HepG2 (cell line): ENCODE data around the gene CSNK1D. TPM values are rescaled to one million over a fixed set of nuclear protein-coding genes. Genes with fewer than 3 reads are reported as not detected.

Source experiments
- ARNT ChIP-seq: fragments of 450-650 bp; IDR thresholded peaks from 2 replicates; pipeline ENCODE4 v1.6.1; 2017
- HMG20A ChIP-seq: IDR thresholded peaks from 2 replicates; pipeline ENCODE4 v1.6.1; 2016; ENCODE audit warnings: borderline replicate concordance
- HOXA5 ChIP-seq: sonication (generic); formaldehyde crosslinking; IDR thresholded peaks from 2 replicates; pipeline ENCODE4 v1.4.0; 2020; ENCODE audit warnings: missing genetic modification reagents
- IRX3 ChIP-seq: sonication (generic); formaldehyde crosslinking; IDR thresholded peaks from 2 replicates; pipeline ENCODE4 v1.8.1; 2023; ENCODE audit warnings: mild to moderate bottlenecking, low read depth, missing genetic modification reagents, borderline replicate concordance
- NCOA5 ChIP-seq: sonication (generic); formaldehyde crosslinking; IDR thresholded peaks from 2 replicates; pipeline ENCODE4 v1.4.0; 2020; ENCODE audit warnings: missing genetic modification reagents
- NFYC ChIP-seq: IDR thresholded peaks from 2 replicates; pipeline ENCODE4 v1.6.1; 2016; ENCODE audit warnings: missing genetic modification reagents, missing compliant biosample characterization
- NKX3-1 ChIP-seq: sonication (generic); formaldehyde crosslinking; IDR thresholded peaks from 2 replicates; pipeline ENCODE4 v1.5.0; 2020; ENCODE audit warnings: missing genetic modification reagents
- NONO ChIP-seq, 2 experiments: fragments of 450-650 bp in 1 of 2; sonication (generic) in 1 of 2; formaldehyde crosslinking in 1 of 2; IDR thresholded peaks in 1 of 2; conservative IDR thresholded peaks in 1 of 2; 2 replicates each; pipeline versions ENCODE4 v1.6.1 to v1.8.0; 2017 to 2022; ENCODE audit warnings: mild to moderate bottlenecking in 1 of 2, missing genetic modification reagents in 1 of 2, moderate library complexity in 1 of 2
- SP4 ChIP-seq: sonication (generic); formaldehyde crosslinking; IDR thresholded peaks from 2 replicates; pipeline ENCODE4 v1.8.1; 2023; ENCODE audit warnings: mild to moderate bottlenecking, missing genetic modification reagents
- SSRP1 ChIP-seq: IDR thresholded peaks from 2 replicates; pipeline ENCODE4 v1.6.1; 2016; ENCODE audit warnings: control low read depth
- TAF1 ChIP-seq: sonication (generic); formaldehyde crosslinking; IDR thresholded peaks from 2 replicates; pipeline ENCODE4 v1.4.0; 2020; ENCODE audit warnings: missing genetic modification reagents
- U2AF2 ChIP-seq: fragments of 200-400 bp; formaldehyde crosslinking; IDR thresholded peaks from 2 replicates; pipeline ENCODE4 v1.6.1; 2017; ENCODE audit warnings: low read depth, mild to moderate bottlenecking, low read length
- YEATS4 ChIP-seq: sonication (generic); formaldehyde crosslinking; IDR thresholded peaks from 2 replicates; pipeline ENCODE4 v1.4.0; 2020; ENCODE audit warnings: missing genetic modification reagents, borderline replicate concordance
- ZFP90 ChIP-seq: sonication (generic); formaldehyde crosslinking; IDR thresholded peaks from 2 replicates; pipeline ENCODE4 v1.8.0; 2022; ENCODE audit warnings: missing genetic modification reagents, mild to moderate bottlenecking, inconsistent platforms, borderline replicate concordance
- ZMYM3 ChIP-seq: sonication (generic); formaldehyde crosslinking; IDR thresholded peaks from 2 replicates; pipeline ENCODE4 v1.5.1; 2020; ENCODE audit warnings: mild to moderate bottlenecking, missing genetic modification reagents
- ZNF232 ChIP-seq: sonication (generic); formaldehyde crosslinking; IDR thresholded peaks from 2 replicates; pipeline ENCODE4 v1.4.0; 2020; ENCODE audit warnings: missing genetic modification reagents, borderline replicate concordance
- ZNF44 ChIP-seq: sonication (generic); formaldehyde crosslinking; IDR thresholded peaks from 2 replicates; pipeline ENCODE4 v1.5.1; 2020; ENCODE audit warnings: mild to moderate bottlenecking, missing genetic modification reagents
- ZNF761 ChIP-seq: sonication (generic); formaldehyde crosslinking; conservative IDR thresholded peaks from 2 replicates; pipeline ENCODE4 v1.4.0; 2020; ENCODE audit warnings: mild to moderate bottlenecking, missing genetic modification reagents
- polyA plus RNA-seq, 8 experiments: library from polyadenylated mRNA; depleted of rRNA in 3 of 8; stranded (reverse) in 7 of 8; unstranded in 1 of 8; fragments of >200 nt; fragmentation: Illumina TruSeq in 4 of 8; extraction: Trizol in 4 of 8; gene quantifications; 2 replicates each; pipeline versions ENCODE4 v1.2.1 to v1.2.3, GENCODE V29; 2011 to 2016; ENCODE audit warnings: low read depth in 4 of 8, missing spikeins in 1 of 8, mixed read lengths in 1 of 8; ENCODE audit not compliant: insufficient read depth in 1 of 8
- total RNA-seq, 5 experiments: library from RNA; depleted of rRNA; stranded (reverse); fragments of >200 nt; fragmentation: Illumina TruSeq; extraction: Trizol; gene quantifications; 2 replicates each; pipeline ENCODE4 v1.2.3, GENCODE V29; 2016; ENCODE audit warnings: low read depth in 1 of 5
- TF ChIP-seq, protein P1 (sequence below), 2 experiments: sonication (generic) in 1 of 2; formaldehyde crosslinking in 1 of 2; IDR thresholded peaks; 2 replicates each; pipeline versions ENCODE4 v1.4.0 to v1.6.1; 2018 to 2020; ENCODE audit warnings: missing genetic modification reagents in 2 of 2, borderline replicate concordance in 1 of 2, low read depth in 1 of 2, mild to moderate bottlenecking in 1 of 2, missing biosample characterization in 1 of 2
- TF ChIP-seq, protein P2 (sequence below): sonication (generic); formaldehyde crosslinking; IDR thresholded peaks from 2 replicates; pipeline ENCODE4 v1.5.0; 2020; ENCODE audit warnings: mild to moderate bottlenecking, missing genetic modification reagents
- TF ChIP-seq, protein P3 (sequence below): conservative IDR thresholded peaks from 2 replicates; pipeline ENCODE4 v1.6.1; 2018; ENCODE audit warnings: missing genetic modification reagents
- TF ChIP-seq, protein P4 (sequence below): sonication (generic); formaldehyde crosslinking; IDR thresholded peaks from 2 replicates; pipeline ENCODE4 v1.5.1; 2020; ENCODE audit warnings: missing genetic modification reagents, mild to moderate bottlenecking, borderline replicate concordance

Gene CSNK1D
- total and polyA plus RNA-seq, 2 of the 13 experiments (the other 11 are each of a cell fraction or from before 2014, with no cell fraction given) = 31.5 to 128 TPM

DNA sequence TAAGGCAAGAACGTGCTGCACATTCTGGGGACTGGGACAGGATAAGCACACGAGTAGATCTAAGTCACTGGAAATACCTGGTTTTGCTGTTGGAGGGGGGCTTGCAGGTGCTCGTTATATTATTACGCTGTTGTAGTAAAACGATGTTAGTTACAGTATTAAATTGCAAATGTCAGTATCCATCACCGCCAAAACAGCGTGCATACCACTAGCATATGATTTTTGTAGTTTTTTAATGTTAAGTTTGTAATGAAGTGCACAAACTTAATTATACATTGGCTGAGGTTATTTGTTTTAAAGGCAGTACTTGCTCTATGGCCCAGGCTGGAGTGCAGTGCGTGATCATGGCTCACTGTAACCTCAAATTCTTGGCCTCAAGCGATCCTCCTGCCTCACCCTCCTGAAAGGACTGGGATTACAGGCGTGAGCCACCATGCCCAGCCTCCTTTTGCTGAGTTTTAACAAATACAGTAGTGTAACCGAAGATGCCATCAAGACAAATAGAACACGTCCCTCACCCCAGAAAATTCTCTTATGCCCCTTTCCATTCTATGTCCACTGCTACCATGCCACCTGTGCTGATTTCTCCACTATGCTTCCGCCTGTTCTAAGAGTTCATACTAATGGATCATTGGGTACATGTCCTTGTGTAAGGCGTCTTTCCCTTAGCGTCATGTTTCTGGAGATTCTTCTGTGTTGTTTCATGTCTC lies 20.7 kb upstream of the CSNK1D start (continued):
- TF ChIP-seq, protein P1, sequence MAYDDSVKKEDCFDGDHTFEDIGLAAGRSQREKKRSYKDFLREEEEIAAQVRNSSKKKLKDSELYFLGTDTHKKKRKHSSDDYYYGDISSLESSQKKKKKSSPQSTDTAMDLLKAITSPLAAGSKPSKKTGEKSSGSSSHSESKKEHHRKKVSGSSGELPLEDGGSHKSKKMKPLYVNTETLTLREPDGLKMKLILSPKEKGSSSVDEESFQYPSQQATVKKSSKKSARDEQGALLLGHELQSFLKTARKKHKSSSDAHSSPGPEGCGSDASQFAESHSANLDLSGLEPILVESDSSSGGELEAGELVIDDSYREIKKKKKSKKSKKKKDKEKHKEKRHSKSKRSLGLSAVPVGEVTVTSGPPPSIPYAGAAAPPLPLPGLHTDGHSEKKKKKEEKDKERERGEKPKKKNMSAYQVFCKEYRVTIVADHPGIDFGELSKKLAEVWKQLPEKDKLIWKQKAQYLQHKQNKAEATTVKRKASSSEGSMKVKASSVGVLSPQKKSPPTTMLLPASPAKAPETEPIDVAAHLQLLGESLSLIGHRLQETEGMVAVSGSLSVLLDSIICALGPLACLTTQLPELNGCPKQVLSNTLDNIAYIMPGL (CRISPR knock-in tag; IDR thresholded peaks at IDR 0.05; ENCODE audit: borderline replicate concordance in 1 of 2, low read depth in 1 of 2) = 0 out of 4 replicates have a peak, but pooled peaks of 1 of the 2 experiments have one; percentile 20
- TF ChIP-seq ZMYM3 (no peak), U2AF2 (no peak), ARNT (no peak), TAF1 (0 out of 2 replicates have a peak, but pooled peaks have one; percentile 28), NFYC (CRISPR knock-in tag) (no peak), SP4 (CRISPR knock-in tag) (no peak), IRX3 (CRISPR knock-in tag) (no peak), SSRP1 (CRISPR knock-in tag) (peak; percentile 49), NONO (IDR thresholded peaks at IDR 0.05) (no peak), NONO (CRISPR knock-in tag; conservative IDR thresholded peaks at IDR 0.05) (0 out of 2 replicates have a peak, but pooled peaks have one; percentile 8), YEATS4 (CRISPR knock-in tag) (peak; percentile 22; the same call in 1 of the 2 replicates), NKX3-1 (peak; percentile 82), ZNF44 (CRISPR knock-in tag) (no peak), HMG20A (0 out of 2 replicates have a peak, but pooled peaks have one; percentile 31), ZFP90 (CRISPR knock-in tag) (0 out of 2 replicates have a peak, but pooled peaks have one; percentile 22), ZNF232 (0 out of 2 replicates have a peak, but pooled peaks have one; percentile 57), NCOA5 (CRISPR knock-in tag) (0 out of 2 replicates have a peak, but pooled peaks have one; percentile 27), HOXA5 (CRISPR knock-in tag) (no peak), ZNF761 (CRISPR knock-in tag) (no peak)
- TF ChIP-seq, protein P2, sequence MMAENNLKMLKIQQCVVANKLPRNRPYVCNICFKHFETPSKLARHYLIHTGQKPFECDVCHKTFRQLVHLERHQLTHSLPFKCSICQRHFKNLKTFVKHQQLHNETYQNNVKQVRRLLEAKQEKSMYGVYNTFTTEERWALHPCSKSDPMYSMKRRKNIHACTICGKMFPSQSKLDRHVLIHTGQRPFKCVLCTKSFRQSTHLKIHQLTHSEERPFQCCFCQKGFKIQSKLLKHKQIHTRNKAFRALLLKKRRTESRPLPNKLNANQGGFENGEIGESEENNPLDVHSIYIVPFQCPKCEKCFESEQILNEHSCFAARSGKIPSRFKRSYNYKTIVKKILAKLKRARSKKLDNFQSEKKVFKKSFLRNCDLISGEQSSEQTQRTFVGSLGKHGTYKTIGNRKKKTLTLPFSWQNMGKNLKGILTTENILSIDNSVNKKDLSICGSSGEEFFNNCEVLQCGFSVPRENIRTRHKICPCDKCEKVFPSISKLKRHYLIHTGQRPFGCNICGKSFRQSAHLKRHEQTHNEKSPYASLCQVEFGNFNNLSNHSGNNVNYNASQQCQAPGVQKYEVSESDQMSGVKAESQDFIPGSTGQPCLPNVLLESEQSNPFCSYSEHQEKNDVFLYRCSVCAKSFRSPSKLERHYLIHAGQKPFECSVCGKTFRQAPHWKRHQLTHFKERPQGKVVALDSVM (CRISPR knock-in tag) = peak; percentile 84
- TF ChIP-seq, protein P3, sequence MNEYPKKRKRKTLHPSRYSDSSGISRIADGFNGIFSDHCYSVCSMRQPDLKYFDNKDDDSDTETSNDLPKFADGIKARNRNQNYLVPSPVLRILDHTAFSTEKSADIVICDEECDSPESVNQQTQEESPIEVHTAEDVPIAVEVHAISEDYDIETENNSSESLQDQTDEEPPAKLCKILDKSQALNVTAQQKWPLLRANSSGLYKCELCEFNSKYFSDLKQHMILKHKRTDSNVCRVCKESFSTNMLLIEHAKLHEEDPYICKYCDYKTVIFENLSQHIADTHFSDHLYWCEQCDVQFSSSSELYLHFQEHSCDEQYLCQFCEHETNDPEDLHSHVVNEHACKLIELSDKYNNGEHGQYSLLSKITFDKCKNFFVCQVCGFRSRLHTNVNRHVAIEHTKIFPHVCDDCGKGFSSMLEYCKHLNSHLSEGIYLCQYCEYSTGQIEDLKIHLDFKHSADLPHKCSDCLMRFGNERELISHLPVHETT (CRISPR knock-in tag) = no peak
- TF ChIP-seq, protein P4, sequence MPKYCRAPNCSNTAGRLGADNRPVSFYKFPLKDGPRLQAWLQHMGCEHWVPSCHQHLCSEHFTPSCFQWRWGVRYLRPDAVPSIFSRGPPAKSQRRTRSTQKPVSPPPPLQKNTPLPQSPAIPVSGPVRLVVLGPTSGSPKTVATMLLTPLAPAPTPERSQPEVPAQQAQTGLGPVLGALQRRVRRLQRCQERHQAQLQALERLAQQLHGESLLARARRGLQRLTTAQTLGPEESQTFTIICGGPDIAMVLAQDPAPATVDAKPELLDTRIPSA (CRISPR knock-in tag) = no peak
